Islet of Langerhans (tissue), 1 donor: ENCODE results near the gene NXPH2.
"Not testable (repeated sequence)": the region's sequence is repeated elsewhere in the genome, so short reads cannot be mapped to it uniquely, and the experiment has no call there.

Source experiments
- FAIRE-seq: peaks from one replicate; lab custom pipeline; 2011; peaks lifted over from hg19 to GRCh38; lab: Jason Lieb, UNC

The NXPH2 gene

DNA sequence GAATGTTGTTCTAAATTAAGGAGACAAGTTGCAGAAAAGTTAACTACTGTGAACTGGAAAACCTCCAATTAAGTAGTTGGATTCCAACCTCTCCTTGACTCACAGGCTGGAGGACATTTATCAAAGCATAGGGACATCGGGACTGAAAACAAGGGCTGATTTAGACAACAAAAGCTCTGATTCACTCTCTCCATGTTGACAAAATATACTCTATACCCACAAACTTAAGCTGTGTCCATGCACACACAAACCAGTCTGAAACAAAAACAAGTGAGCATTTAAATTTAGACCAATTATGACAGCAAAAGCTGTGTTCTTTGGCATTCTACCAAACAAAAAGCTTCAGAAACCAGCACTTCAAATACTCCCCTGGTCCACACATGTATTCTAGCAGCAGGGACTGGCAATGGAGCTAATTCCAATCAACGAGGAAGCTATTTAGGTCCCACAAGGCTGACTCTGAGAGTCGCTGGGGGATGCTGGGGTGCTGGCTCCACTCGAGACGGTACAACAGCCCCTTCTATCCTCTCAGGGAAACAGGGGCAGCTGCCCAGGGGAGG lies 71.4 kb downstream of the NXPH2 start:
- no peak for FAIRE-seq

DNA sequence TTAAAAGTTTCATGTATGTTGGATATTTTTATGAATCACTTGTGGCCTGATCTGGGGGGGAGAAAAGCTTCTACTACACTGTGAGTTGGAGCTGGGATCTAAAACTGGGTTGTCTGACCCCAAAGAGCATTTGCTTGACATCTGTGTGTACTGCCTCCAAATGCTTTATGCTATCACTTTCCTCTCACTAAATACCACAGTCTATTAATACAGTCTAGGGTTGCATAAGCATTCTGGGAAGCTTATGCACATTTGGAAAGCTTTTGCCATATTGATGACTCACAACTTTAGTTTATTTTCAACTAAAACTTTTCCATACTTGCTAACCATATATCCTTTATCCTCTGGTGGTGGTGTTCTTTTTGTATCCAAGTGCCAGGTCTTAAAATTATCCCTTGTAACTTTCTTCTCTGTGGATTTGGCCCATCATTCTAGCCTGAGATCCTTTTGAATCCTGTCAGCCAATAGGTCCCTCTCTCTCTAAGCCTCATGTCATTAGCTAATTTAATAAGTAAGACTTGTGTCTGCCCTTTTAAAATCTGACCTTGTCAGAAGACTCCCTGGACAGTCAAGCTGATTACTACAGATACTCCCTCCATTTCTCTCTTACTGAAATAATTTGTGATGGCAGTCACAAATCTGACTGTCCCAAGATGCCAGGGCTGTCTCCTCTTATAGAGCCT lies 72.7 kb downstream of the NXPH2 start:
- no peak for FAIRE-seq

DNA sequence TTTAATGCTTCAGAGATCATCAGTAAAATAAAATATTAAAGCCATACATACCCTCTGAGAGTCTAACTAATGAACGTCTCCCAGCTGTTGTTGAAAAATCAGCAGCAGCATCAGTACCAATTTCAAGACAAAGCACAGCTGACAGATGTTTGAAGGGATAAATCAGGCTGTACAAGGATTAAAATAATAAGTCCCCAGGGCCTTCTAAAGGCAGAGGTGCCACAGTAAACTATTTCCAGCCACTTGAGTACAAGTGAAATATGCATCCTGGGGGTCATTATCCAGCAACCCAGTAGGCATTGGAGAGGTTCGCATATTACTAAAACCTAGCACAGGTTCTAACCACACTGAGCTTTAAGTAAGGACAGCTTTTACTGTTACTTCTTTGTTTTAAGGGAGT lies 76.9 kb downstream of the NXPH2 start:
- FAIRE-seq, result no peak

DNA sequence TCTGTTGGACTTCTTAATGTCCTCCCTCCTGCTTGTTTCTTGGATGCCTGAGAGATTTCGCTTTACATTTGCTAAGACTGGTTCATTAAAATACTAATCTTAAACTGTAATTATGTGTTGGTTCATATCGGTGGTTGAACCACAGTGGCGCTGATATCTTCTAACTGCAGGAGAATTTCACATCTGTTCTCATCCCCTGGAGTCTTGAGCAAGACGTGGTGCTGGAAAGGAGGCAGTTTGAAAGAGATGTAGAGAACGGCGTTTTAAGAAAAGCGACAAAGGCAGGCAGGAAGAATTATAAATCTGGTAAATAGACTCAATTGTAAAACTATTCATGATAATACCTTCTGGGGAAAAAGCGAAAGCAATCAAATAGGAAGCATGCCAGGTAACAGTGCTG lies 79.5 kb downstream of the NXPH2 start:
- no peak for FAIRE-seq

DNA sequence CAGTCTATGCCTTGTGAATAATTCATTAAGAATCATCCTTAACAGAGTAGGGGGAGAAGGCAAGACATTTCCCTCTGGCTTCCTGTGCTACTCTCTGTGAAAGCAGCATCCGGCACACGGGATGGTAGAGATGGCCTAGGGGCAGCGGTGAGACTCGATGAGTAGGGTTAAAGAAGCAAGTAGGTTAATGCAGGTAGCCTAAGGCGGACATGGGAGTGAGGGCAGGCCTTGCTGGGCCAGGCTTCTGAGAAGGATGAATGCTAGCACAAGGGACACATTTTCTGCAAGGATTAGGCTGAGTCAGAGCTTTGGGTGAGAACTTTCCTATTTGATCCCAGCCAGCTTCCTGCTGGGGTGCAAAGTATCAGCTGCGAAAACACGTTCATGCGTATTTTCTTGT lies 80.8 kb downstream of the NXPH2 start:
- no peak for FAIRE-seq

DNA sequence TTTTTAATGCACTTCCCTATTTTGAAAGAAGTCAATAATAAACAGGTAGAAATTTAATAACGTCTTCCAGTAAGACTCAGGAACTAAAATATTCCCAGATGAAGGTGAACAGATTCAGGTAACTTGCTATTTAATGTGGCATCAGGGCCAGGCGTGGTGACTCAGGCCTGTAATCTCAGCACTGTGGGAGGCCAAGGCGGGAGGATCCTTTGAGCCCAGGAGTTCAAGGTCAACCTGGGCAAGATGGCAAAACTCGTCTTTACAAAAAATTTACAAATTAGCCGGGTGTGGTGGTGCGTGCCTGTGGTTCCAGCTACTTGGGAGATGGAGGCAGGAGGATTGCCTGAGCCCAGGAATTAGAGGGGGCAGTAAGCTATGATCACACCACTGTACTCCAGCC lies 81.8 kb downstream of the NXPH2 start:
- FAIRE-seq, result no peak

DNA sequence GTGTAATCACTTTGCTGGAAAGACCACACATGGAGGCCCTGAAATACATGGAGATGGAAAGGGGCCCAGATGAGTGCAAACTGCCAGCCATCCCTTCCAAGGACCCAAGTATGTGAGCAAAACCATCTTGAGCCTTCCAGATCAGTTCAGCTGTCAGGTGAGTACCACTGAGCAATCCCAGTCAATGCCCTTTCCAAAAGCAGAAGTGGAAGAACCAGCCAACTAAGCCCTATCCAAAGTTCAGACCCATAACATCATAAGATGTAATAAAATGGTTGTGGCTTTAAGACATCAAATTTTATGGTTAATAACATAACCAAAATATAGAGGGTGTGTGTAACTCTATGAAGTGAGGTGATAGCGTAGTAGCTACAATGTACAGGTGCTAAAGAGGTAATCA lies 88.5 kb downstream of the NXPH2 start:
- no peak for FAIRE-seq

DNA sequence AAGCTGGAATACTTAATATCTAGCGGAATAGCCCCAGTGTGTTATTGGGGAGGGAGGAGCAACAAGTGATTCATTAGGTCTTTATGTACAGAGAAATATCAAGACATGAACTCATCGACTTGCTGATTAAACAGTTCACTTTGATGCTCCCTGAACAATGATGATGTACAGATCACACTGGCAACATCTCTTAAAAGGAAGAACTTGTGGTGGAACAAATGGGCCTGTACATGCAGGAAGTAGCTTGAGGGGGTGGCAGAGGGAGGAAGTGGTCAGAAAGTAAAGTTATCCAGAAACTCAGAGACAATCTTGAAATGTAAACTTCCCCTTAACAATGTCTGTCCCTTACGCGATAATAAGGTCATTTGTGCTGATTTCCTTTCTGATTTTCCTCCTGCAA lies 90.5 kb downstream of the NXPH2 start:
- FAIRE-seq, result no peak

DNA sequence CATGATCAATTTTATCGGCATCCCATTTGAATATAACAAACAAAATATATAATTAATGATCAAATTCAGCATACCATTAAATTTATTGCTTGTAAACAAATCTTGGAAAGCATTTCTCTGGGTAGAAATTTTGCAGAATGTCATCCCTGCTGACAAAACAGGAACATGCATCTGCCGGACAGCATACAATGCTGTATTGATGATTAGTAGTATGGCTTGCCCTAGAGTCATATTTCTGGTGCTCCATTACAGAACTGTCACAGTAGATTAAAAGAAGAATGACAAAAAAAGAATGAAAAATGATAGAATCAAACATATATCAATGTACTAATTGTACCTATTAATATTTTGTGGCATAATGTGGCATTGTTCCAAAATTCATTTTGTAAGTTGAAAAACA lies 98.0 kb downstream of the NXPH2 start:
- FAIRE-seq, result no peak

DNA sequence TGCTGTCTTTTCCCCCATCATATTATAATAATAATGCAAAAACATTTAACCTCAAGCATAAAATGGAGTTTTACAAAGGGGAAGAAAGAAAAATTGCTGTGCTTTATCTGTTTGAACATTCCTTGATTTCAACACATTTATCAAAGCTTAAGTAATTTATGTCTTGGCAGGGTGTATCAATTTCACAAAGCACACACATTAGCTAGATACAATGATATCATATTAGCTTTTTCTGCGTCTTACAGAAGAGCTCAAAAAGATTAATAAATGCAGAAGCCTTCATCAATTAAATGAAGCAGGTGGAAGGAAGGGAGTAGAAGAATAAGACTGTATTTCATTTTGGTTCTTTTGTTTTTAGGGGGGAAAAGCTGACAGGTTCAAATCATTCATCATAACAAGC lies 103.0 kb downstream of the NXPH2 start:
- no peak for FAIRE-seq

DNA sequence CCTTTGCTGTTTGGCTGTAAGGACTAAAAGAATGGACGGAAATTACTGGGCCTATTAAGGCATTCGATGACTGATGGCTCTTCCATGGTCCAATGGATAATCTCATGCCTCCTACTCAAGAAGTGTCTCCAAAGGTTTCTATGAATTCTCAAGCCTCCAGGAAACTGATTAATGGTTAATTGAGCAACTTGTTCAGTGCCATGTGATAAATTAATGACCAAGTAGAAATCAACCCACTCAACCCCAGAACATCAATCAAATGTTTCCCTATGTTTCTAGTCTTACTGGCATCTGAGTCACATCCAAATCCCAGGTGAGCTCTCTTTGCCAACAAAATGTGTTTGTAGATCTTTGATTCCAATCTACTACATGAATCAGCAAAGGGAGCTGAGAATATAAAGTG lies 103.6 kb downstream of the NXPH2 start:
- no peak for FAIRE-seq

DNA sequence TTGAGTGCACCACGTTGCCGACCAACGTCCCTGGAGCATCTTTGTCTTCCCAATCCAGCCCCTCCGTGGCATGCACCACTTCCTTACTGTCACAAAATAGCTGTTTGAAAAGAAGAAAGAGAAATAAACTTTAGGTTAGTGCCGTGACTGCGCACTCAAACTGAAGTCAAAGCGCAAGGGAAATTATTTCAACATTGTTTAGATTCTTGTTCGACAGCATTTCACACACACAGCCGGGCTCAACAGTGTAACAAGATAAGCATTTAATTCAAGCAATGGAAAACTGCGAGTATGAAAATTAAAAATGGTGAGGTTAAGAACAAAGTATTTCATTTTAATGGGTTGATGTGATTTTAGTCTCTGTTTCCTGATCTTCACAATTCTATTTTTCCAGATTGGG lies 108.6 kb downstream of the NXPH2 start:
- no peak for FAIRE-seq

DNA sequence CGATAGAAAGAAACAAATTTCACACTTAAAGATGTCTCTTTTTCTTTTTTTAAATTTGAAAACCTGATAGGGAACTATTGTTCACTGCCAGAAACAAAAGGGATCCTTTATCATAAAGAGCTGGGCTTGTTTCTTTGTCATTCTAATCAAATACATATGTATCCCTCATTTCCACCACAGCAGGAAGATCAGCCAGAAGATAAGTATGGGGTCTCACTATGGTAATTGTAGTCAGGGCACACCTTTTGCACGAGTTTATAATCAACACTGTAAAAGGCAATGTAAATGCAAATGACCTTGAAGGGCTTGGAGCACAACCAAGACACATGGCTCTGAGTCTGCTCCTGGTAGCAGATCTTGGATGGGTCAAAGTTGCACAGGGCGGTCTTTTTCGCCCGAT lies 109.5 kb downstream of the NXPH2 start:
- no peak for FAIRE-seq

DNA sequence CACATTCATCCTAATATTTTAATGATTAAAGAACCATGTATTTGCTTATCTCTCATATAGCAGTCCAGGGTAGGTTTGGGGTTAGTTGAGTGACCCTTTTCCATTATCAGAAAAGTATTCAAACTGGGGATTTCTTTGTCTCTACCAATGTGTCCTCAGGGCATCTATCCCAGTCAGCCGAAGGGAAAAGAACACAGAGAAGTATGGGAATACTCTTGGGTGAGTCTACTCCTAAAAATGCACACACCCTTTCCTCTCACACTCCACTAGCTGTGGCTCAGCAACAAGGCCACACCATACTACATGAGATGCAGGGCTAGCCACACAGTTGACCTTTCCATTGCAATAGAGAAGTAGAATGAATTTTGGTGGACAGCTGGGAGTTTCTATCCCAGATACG lies 114.3 kb downstream of the NXPH2 start:
- no peak for FAIRE-seq

DNA sequence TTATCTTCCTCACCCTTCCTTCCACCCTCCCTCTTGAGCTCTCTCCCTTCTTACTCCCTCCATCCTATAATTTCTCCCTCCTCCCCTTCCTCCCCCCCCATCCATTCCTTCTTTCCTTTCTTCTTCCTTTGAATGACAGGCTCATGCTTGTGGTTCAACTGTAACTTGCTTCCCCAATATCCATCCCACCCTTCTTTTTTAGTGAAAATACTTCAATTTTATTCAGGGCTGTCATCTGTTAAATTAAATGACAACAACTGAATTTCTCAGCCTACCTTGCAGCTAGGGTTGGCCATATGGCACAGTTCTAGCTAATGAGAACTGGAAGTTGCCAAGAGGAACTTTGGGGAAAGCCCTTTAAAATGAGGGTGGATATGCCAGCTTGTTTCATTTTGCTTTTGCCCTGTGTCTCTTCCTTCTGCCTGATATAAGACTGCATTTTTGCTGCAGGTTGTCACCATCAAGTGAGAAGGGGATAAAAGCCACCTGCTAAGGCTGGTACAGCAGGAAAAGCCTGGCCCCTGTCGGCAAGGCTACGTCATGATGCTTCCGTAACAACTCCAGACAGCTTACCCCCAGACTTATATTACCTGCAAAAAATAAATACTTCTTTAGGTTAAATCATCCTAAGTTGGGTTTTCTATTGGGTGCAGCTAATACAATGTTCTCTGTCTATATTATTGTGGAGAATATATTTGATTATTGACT lies 121.8 kb downstream of the NXPH2 start:
- no peak for FAIRE-seq

DNA sequence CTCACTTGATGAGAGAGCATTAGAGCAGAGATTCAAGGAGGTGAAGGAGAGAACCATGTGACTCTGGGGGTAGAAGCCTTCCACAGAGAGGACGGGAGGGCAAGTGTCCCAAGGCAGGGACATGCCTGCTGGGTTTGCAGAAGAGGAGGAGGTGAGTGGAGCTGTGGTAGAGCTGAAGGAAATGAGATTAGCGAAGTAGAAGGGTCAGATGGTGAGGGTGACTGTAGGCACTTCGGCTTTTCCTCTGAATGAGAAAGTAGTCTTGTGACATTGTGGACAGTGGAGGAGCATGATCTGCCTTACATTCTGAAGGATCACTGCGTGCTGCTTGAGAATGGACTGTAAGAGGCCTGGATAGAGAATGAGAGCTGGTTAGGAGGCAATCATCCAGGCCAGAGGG lies 126.0 kb downstream of the NXPH2 start:
- no peak for FAIRE-seq

DNA sequence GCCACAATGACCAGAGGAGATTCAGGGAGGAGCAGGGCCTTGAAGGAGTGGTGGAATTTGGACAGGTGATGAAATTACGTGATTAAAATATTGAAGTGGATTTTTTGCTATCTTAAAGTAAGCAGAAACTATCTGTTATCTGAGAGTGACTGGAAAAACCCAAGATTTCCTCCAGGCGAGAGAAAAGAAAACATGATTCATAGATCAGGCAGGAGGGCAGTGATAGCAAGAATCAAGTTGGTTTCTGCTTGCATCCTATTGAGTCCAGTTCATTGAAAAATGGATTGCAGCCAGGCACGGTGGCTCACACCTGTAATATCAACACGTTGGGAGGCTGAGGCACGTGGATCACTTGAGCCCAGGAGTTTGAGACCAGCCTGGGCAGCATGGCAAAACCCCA lies 127.8 kb downstream of the NXPH2 start:
- no peak for FAIRE-seq

DNA sequence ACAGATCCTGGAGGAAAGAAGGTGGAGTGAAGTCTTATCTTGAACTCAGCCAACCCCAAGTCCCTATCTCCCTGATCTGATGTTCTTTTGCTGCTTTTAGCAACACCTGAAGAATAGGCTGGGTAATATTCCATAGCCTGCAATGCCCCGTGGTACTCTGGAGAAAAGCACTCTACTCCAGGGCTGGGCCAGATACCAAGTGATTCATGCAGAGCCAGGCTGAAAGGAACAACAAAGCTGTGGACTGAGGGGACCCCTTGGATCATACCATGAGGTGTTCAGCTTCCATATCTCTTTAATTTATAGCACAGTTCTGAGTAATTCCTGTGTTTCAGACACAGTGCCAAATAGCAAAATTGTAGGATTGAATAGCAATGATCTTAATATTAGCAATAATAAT lies 130.6 kb downstream of the NXPH2 start:
- no peak for FAIRE-seq

DNA sequence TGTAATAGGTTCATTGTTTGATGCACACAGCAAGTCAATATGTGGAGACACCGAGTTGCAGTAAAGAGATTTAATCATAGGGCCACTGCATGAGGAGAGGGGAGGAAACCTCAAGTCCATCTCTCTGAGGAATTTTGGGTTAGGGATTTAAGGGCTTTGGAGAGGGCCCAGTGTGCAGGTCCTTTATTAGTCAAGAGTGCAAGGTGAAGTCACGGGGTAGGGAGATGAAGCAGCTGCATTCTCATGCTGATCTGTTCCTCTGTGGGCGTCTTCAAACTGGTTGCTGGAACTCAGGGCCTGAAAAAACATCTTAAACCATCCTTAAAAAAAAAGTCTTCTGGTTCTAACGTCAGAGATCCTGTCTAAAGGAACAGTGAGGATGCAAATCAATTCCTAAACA lies 131.6 kb downstream of the NXPH2 start:
- FAIRE-seq, result no peak

DNA sequence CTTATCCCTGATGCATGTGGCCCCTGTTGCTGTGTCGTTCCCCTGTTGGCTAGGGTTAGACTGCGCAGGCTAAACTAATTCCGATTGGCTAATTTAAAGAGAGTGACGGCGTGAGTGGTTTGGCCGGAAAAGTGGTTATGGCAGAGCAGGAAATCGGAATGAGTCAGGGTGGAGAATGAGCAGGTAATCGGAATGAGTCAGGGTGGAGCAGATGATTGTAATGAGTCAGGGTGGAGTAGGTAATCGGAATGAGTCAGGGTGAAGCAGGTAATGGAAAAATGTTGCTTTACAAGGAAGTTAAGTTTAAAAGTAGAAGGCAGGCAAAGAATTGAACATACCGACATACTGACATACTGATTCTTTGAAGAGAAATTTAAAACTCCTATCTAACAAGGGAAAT lies 135.4 kb downstream of the NXPH2 start:
- FAIRE-seq, result not testable (repeated sequence)

DNA sequence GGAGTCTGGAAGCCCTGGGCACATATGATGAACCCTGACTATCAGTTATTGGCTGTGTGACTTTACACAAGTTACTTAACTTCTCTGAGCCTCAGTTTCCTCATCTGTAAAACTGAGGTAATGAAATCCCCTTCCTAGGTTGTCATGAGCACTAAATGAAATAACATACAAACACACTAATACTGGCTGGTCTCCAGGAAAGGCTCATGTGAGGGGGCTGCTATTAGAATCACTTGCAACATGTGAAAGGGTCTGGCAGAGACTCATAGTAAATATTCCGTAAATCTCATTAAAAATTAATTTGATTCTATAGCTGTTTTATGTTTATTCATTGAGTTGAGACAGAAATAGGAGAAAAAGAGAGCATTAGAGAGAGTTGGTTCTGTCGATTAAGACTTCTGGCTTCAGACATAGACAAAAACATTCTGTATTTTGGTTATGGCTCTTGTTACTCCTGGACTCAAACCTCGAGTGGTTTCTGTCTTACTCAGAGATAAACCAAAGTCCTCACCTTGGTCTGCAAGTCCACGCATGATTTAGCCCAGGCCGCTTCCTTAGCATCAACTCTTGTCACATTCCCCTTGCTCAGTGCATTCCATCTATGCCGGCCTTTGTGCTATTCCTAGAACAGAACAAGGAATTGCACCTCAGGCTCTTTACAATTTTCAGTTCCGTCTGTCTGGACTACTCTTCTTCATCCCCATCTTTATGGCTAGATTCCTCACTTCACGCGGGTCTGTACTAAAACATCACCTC lies 139.1 kb downstream of the NXPH2 start:
- FAIRE-seq, result no peak

DNA sequence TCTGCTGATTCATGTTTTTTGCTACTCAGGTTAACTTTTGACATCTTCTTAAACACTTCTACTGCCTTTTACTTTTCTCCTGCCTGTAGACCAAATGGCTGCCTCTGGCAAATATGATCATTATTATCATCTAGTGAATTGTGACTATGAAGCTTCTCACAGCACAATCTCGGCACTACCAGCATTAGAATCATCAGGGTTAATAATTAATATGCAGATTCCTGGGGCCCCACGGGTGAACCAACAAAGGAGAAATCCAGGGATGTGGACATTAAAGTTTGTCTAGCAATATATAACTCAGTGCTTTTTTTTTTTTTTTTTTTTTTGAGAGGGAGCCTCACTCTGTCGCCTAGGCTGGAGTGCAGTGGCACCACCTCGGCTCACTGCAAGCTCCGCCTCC lies 142.5 kb downstream of the NXPH2 start:
- no peak for FAIRE-seq

DNA sequence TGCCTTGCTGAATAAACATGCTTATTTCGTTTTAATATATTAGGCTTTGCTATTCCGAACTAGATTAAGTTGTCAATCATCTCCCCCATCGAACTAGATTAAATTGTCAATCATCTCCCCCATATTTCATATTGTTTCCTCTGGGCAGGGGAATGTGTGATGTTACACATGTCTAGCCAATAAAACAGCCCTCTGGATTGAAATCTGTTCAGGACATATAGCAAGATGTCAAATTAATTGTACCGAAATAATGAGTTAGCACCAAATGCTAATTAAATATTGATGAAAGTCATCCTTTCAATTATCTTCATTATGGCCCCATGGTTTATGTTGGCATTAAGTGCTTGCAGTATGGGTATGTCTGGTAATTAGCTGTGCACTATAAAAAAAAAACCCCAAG lies 143.1 kb downstream of the NXPH2 start:
- FAIRE-seq, result no peak
